HG02623 (cell line): ENCODE results near the gene PTPRE.
"Not testable (repeated sequence)": the region's sequence is repeated elsewhere in the genome, so short reads cannot be mapped to it uniquely, and the experiment has no call there.

ENCODE experiments used
- ATAC-seq: cut with Tn5 transposase; IDR thresholded peaks from one replicate; pipeline ENCODE4 v1.9.1; 2021; ENCODE audit warnings: moderate library complexity; ENCODE audit not compliant: unreplicated experiment

PTPRE gene

DNA sequence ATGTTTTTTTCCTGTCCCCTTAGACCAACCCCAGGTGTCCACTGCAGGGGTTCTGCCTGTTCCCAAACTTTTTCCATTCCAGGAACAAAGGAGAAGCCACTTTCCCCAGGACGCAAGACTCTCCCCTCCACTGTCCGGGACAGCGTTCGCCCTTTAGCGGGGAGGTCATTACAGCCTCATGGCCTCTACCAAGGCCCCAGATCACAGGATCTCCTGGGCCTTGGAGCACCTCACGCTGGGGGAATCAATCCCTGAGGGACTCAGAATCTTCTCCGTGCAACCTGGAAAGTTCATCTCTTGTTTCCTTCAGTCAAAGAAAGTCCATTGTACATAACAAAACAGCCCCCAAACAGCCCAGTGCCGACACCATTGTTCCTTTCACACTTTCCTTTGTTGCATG, 178.1 kb downstream of the PTPRE start:
- ATAC-seq: no peak

DNA sequence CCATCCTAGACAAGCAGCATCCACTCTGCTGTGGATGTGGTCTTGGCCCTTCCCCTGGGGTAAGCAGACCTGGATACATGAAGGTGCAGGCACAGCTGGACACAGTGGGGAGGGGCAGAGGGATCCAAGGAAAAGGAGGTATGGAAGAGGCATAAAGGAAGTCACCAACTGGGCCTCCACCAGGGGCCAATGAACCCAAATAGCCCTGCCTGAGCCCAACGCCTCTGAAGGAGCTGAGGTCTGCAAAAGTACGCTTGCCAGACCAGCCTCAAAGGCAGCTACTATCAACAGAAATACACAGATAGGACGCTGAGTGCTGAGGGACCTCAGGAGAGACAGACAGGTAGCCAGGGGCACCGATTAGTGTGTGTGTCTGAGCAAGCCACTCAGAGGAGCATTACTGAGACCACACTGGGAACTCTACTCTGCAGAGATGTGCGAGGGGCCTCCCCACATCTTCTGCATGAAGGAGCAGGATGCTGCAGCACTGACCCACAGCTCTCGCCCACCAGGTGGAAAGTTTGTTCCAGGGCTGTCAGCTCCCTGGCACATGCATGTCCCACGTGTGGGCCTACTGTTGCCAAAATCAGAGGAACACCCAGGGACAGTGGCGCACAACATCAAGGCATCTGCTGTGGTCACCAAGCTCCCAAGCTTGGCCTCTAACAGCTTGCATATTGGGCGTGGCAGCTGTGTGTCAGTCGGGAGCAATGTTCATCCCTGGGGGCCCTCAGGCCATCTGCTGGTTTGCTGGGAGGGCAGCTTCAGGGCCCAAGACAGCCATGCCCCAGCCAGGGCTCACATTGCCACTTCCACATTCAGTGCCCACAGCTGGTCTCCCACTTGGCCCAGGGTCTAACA, 179.3 kb downstream of the PTPRE start:
- no peak for ATAC-seq

DNA sequence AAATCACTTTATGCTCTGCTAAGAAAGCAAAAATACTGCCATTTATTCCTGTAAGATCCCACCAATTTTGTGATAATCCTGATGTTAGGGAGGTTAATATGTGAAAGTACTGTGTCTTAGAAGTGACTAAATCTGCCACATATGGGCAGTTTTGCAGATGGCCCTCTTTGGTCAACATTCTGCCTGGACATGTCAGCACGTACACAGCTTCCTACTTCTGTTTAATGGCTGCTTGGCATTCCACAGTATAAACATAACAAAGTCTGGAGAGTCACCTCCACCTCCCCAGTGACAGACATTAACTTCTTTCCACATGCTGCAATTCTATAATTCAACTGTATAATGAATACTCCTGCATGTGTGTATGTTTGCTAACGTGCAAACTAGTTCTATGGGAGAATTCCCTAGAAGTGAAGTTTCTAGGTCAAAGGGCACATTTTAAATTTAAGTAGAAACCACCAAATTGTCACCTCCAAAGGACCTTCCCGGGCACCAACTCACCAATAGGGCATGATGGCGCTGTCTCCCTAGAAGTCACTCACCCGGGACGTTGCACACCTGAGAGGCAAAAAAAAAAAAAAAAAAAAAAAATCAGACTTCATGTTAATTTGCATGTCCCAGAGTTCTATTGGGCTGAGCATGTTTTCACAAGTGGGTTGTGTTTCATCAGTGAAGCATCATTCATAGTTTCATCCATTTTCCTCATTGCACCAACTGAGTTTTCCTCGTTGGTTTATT, 180.4 kb downstream of the PTPRE start:
- no peak for ATAC-seq

DNA sequence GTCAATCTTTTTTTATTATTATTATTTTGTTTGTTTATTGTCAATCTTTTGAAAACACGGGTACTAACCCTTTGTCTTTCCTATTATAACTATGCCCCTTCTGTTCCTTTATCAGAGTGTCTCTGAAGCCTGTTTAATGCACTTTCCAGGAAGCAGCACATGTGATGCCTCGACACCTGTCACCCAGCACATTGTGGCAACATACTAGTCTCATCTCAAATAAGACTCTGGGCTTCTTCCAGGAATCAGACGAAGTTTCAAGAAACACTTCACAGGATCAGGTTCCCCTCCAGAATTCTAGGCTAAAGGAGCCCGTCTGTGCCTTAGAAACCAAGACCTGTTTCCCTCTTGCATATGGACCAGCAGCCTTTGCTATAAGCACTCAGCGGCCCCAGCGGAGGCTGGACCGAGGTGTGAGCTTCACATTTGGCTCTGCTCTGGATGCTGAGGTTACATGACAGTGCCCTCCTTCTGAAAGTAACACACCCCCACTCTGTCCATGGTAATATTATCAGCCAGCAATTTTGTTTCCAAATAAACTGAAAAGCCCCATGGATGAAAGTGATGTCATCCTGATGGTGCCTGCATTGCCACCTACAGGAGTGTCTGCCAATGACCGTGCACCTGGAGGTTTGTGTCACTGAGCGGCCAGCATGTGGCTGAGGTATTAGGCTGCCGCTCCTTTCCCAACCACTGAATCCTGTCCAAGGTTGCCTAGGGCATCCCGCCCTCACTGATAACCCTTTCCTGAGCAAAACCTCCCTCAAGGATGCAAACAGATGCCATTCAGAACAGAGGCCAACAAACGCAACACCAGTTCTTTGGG, 181.2 kb downstream of the PTPRE start:
- no peak for ATAC-seq

DNA sequence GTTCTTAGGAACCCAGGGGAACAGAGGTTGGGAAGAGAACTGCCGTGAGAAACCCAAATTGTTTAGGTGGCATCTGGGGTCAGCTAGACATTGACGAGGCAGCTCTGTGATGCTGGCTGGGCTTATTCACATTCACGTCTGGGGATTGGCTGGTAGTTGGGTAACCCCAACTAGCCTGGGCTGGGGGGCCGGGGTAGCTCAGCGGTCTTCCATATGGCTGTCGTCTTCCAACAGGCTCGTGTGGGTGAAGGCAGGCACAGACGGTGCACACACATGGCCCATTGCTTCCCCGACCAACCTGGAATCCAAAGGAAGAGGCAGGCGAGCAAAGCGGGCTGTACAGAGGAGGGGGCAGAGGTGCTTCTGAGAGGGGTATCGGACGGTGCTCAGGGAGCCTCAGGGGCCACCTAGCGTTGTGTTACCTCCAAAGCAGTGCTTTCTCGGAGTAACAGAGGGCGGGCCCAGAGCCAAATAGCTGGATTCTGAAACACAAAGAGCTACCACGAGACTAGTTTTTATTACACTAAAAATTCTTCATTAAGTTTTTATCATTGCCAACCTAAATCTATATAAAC, 184.8 kb downstream of the PTPRE start:
- no peak for ATAC-seq

DNA sequence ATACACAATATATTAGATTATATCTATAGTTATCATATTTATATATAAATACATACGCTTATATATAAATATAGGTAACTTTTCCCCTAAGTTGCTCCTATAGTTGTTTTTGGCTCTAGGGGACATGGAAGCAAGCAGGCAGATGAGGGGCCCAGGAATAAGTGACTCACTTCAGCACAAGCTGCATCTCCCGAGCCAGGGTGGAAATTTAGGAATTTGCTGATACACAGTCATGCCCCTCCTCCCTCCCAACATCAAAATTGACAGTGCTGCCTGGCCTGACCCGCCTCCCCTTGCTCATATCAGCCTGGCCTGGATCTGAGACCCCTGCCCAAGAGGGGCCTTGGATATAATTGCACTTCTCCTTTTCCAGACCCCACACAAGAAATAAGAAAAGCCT, 185.6 kb downstream of the PTPRE start:
- ATAC-seq: no peak

DNA sequence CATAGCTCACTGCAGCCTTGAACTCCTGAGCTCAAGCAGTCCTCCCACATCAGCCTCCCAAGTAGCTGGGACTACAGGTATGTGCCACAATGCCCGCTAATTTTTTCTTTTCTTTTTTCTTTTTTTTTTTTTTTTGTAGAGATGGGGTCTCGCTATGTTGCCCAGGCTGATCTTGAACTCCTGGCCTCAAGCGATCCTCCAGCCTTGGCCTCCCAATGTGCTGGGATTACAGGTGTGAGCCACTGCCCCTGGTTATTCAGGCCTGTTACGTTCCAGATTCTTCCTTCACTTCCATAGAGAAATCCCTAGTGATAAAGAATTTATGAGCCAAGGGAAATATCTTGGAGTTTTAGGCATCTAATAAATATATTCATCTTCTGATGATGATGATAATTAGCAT, 187.7 kb downstream of the PTPRE start:
- ATAC-seq: not testable (repeated sequence)

DNA sequence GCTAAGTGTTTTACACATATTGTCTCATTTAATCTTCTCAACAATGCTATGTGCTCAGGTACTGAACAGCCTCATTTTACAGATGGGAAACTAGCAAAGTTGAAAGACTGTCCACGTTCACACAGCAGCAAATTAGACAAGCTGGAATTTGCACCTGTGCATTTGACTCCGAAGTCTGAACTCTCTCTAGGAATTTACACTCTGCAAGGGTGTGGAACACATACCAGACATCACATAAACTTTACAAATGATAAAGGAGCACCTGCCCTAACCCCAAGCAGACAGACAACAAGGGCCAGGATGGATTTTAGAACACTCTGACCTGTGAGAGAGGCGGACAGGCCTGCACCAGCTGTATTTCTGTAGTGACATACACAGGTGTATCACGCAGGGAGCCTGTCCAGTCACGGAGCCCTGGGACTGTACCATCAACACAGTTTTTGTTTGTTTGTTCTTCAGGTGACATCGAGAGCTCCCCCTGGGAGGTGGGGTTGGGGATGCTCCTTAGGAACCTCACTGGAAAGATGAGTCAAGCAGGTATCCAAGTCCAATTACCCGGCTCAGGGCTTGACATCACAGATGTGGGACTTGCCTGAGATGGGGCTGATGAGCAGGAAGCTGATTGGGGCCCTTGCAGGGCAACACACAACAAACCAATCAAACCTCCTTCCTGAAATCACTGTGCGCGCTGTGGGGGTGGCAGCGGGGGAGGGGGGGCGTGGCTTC, 188.3 kb downstream of the PTPRE start:
- no peak for ATAC-seq

DNA sequence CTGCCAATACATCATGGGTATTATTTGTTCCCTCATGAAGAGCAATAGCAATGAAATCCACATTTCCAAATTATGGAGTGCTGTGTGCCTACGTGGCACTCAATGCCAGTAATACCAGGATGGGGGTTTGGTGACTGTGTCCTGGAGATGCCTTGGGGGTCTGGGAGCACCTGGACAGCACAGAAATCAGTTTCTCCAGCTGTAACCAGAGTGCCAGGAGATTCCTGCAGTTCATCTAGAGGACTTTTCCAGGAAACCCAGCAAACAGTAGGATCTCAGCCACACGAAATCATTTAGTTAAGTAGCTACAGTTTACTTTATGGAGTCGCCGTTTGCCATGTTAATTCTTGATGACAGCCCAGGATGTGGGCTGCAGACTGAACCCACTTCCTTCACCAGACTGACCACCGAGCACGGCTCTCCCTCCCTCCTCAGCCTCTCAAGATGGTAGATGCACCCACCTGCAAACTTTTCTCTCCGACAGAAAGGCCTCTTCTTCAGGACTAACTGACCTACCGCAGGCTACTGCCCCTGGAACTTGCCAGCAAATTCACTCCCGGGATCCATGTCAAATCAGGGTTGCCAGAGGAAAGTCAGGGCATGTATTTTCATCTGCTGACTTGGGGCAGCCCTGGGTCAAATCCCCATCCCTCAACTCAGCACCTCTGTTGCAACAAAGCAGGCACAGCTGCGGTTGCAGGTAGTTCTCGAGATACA, 189.0 kb downstream of the PTPRE start:
- ATAC-seq: no peak

DNA sequence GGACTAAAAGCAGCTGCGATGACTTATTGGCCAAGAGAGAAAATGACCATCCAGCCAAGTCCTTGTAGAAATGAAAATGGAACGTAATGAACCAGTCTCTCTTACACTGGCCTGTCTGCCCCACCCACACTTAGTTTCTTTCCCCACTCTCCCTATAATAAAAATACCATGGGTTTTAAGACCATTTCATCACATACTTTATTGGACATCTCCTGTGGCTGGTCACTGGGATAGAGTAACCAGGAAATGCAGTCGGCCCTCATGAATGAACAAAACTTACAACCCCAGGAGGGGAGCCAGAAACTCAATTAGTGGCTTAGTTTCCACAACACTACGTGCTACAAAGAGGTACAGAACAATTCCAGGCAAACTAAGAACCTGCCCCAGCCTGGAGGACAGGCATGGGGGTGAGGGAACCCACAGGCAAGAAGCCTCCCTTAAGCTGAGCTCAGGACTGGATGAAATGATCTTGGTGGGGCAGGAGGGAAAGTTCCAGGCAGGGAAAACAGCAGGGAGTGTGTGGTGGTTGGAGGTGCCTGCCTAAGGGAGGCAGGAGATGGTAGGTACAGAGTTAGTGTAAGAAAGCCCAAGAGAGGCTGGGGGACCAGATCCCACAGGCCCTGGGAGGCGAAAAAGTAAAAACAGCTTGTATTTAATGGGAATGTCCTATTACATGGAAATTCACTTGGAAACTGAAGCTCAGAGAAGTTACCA, 189.7 kb downstream of the PTPRE start:
- no peak for ATAC-seq

DNA sequence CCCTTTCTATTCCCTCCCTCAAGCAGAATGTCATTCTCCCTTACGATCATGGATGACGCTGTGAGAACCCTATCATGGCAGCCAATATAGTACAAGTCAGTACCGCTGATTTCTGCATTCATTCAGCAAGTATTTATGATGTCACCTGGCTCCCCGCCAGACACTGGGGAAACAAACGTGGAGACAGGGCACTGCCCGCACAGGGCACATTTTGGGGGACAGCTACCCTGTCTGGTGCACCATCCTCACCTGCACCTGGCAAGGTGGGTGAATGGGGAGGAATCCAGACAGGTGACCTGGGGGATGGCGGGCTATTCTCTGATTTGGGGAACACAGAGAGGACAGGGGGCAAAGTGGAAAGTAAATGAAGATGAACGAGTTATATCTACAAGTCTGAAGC, 190.9 kb downstream of the PTPRE start:
- ATAC-seq: no peak

DNA sequence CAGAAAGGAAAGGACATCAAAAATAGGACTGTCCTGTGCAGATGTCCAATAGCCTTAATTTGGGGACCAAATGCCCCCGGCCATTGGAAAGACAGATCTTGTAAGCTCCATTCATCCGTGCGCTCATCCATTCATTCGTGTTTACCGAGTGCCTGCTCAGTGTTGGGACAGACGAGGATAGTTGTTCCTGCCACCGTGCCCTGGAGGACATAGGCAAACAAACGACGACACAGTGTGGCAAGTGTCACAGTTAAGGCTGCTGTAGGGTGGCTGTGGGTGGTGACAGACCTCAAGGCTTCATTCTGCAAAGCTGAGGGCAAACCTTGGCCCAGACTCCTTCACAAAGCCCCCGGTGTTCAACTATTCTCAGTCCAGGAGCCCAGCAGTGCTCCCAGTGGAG, 191.7 kb downstream of the PTPRE start:
- no peak for ATAC-seq

DNA sequence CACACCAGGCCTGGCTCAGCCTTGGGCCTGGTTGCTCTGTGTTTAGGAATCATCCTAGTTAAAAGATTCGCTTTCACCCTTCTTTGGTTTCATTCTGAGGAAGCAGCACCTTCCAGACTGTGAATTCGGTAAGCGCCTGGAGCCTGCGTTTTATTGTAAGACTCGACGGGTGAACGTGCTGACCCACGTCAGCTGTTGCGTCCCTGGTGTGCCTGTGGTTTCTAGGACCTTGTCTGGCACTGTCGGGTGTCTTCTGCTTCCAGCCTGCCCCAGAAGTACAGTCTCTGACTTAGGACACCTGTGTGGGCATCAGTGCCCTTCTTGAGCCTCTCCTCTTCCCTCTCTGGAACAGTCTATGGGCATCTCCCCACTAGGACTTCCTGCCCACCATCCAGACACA, 193.0 kb downstream of the PTPRE start:
- ATAC-seq: no peak

DNA sequence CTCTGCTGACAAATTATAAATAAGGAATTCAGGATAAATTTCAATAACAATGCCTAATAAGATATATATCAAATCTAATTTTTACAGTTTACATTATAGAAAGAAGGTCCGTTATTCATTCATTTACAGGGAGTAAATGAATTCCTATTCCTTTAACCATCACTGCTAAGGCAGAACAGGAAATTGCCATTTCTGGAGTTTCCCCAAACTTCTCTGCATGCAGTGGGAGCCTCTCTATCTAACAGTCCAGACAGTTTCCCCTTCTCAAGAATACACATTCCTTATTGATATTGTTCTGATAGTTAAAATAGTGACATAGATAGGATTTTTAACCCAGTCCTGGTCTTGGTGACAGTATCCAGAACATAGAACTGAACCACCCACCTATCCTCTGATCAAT, 195.0 kb downstream of the PTPRE start:
- ATAC-seq: no peak

DNA sequence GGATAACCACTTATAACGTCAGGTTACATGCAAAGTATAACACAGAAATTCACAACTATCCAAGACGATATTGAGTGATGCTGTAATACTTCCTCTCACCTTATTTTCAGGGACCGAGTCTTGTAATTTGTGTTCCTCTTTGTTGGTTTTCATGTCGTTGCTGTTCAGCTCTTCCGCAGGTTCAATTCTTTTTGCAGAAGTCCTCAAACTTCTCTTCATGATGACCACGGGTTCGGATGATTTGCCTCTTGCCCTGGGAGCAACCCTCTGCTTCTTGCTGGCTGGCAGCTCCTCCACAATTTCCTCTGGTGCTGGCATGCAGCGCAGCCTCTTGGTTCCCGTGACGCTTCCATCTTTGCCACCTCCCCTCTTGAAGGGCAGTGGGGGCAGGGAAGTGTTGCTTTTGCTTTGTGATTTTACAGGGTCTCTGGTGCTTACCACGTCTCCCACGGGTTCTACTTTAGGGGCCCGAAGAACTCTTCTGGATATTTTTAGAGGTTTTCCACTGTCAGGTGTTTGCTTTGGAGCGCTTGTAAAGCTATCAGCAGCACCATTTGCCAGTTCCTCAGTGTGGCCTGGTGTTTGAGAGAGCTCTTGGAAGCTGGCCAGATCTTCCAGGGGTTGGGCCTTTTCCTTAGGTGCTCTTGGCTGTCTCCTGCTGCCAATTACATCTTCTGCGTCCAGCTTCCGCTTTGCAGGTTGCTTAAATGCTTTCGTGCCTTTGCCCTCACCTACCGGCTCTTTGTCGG, 195.8 kb downstream of the PTPRE start:
- ATAC-seq: no peak

DNA sequence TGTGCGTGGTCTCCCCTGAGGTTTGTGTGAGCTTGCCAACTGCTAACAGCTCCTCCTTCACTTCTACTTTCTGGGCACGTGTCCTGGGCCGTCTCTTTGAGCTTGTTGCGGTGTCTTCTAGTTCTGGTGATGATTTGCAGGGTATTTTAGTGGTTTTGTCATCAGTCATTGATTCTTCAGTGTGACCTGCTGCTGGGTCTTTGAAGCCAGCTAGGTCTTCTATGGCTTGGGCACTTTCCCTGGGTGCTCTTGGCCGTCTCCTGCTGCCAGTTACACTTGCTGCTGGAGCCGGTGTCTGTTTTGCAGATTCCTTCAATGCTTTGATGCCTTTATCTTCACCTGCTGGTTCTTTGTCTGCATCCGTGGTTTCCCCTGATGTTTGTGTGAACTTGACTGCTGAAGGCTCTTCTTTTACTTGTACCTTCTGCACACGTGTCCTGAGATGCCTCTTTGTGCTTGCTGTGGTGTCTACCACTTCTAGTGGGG, 196.4 kb downstream of the PTPRE start:
- ATAC-seq: no peak

DNA sequence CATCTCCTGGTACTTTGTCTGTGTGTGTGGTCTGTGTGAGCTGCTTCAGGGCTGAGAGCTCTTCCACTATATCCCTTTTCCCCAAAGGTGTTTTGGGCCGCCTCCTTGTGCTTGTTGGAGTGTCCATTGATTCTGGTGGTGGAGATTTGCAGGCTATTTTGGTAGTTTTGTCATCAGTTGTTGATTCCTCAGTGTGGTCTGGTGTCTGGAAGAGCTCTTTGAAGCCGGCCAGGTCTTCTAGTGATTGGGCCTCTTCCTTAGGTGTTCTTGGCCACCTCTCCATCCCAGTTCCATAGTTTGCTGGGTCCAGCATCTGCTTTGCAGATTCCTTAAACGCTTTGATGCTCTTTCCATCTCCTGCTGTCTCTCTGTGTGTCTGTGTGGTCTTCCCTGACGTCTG, 198.5 kb downstream of the PTPRE start:
- no peak for ATAC-seq

DNA sequence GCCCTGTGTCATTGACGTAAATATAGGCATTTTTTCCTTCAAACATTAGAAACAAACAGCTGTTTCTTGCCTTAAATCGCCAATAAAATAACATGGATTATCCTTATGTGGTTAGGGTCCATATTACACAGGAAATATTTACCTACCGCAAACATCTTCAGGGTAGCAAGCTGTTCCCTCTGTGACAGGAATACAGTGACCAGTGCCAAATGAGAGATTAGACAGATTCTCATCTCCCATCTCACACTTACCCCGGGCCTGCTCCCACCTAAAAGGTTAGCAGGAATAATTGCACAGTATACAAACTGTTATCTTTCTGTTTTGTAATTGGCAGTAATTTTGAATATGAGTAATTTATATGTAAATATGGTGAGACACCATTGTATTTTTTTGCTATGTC, 202.8 kb downstream of the PTPRE start:
- no peak for ATAC-seq
